ENCODE data around the gene SWAP70.

SWAP70 gene

DNA sequence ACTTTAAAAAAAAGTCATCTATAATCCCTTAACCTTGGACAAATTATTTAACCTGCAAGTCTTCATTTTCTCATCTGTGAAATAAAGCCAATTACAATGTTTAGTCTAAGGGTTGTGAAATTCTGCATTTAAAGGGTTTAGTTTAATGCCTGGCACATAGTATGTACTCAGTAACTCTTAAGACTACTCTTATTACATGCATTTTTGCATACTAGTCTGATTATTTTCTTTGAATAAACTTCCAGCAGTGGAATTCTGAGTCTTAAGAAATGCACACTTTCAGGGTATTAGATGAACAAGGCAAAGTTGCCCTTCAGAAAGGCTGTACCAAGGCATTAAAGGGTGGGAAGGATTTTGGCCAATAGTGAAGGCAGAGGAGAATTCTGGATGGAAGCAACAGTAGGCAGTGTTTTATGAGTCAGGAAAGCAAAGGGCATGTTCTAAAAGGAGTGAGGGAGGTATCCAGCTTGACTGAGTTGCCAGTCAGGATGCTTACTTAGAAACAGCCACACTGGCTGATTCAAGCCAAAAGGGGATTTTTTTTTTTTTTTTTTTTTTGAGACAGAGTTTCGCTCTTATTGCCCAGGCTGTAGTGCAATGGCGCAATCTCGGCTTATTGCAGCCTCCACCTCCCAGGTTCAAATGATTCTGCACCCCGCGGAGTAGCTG, 50.5 kb downstream of the SWAP70 start:
- Histone ChIP-seq H3K27ac (ENCODE audit: low read depth, low read length) (peak overlapping the region; percentile 23; the same call in 1 of the 2 replicates), H3K79me2 (ENCODE audit: insufficient read depth, low read length) (peaks cover 99% of the 10 kb centered on the region), H3K9me2 (replicated peaks; ENCODE audit: insufficient read depth, low read length) (no peaks in the 10 kb centered on the region), H2AFZ (ENCODE audit: low read depth, low read length, severe bottlenecking) (no peak overlapping the region), H3K9ac (ENCODE audit: low read length) (no peak overlapping the region), H3K36me3 (ENCODE audit: low read length) (peaks cover 72% of the 10 kb centered on the region), H3K4me3 (ENCODE audit: insufficient read depth, low read length, poor library complexity, severe bottlenecking) (no peak overlapping the region), H4K20me1 (ENCODE audit: low read depth, low read length) (peaks cover 43% of the 10 kb centered on the region), H3K27me3 (ENCODE audit: low read length) (no peaks in the 10 kb centered on the region), H3F3A (ENCODE audit: insufficient read depth) (peaks cover 68% of the 10 kb centered on the region), H3K4me2 (ENCODE audit: low read depth, low read length, poor library complexity, severe bottlenecking) (no peak overlapping the region), H3K9me3 (ENCODE audit: insufficient read depth, low read length) (peaks cover 4% of the 10 kb centered on the region; the same call in 1 of the 2 replicates)
- no peak for TF ChIP-seq EZH2phosphoT487 (conservative IDR thresholded peaks at IDR 0.05; ENCODE audit: low read length)
- TF ChIP-seq, protein P1, sequence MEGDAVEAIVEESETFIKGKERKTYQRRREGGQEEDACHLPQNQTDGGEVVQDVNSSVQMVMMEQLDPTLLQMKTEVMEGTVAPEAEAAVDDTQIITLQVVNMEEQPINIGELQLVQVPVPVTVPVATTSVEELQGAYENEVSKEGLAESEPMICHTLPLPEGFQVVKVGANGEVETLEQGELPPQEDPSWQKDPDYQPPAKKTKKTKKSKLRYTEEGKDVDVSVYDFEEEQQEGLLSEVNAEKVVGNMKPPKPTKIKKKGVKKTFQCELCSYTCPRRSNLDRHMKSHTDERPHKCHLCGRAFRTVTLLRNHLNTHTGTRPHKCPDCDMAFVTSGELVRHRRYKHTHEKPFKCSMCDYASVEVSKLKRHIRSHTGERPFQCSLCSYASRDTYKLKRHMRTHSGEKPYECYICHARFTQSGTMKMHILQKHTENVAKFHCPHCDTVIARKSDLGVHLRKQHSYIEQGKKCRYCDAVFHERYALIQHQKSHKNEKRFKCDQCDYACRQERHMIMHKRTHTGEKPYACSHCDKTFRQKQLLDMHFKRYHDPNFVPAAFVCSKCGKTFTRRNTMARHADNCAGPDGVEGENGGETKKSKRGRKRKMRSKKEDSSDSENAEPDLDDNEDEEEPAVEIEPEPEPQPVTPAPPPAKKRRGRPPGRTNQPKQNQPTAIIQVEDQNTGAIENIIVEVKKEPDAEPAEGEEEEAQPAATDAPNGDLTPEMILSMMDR (IDR thresholded peaks at IDR 0.05; ENCODE audit: insufficient read depth, low read length, poor library complexity, severe bottlenecking) = no peak

DNA sequence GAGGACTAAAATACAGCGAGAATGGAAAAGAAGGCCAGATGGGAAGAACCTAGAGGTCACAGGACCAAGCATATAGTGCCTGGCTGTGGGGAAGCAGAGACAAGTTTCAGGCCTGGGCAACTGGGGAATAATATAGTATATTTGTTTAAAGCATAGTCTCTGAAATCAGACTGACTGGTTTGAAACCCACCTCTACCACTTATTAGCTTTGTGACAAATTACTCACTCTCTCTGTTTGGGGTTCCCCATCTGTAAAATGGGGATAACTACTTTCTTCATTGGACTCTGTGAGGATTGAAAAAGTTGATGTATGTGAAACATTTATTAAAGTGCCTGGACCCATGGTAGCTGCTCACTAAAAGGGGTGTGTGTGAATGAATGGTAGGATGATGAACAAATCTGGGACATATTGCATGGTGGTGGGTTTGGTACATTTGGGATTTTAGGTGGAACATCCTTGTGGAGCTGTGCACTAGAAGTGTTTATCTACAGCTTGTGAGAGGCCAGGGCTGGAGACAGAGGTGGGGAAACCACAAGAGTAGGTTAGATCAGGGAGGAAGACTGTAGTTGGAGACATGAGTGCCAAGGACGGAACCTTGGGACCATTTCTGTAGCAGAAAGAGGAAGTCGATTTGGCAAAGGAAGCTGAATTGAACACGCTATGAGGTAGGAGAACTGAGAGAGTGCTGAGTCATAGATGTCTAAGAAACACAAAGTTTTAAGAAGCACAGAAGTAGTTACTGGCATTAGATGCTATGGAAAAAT, 52.6 kb downstream of the SWAP70 start:
- H3K9me2 ChIP-seq (replicated peaks; ENCODE audit: insufficient read depth, low read length) = no peaks in the 10 kb centered on the region
- H3K79me2 ChIP-seq (ENCODE audit: insufficient read depth, low read length) = peaks cover 99% of the 10 kb centered on the region
- H3F3A ChIP-seq (ENCODE audit: insufficient read depth) = peaks cover 82% of the 10 kb centered on the region
- no peak overlapping the region for H2AFZ ChIP-seq (ENCODE audit: low read depth, low read length, severe bottlenecking)
- peaks cover 41% of the 10 kb centered on the region for H4K20me1 ChIP-seq (ENCODE audit: low read depth, low read length)
- TF ChIP-seq, protein P1 (IDR thresholded peaks at IDR 0.05; ENCODE audit: insufficient read depth, low read length, poor library complexity, severe bottlenecking) = no peak
- TF ChIP-seq EZH2phosphoT487 (conservative IDR thresholded peaks at IDR 0.05; ENCODE audit: low read length) = no peak
- peaks cover 4% of the 10 kb centered on the region; the same call in 1 of the 2 replicates for H3K9me3 ChIP-seq (ENCODE audit: insufficient read depth, low read length)
- H3K36me3 ChIP-seq (ENCODE audit: low read length) = peaks cover 74% of the 10 kb centered on the region
- H3K27me3 ChIP-seq (ENCODE audit: low read length) = no peaks in the 10 kb centered on the region
- no peak overlapping the region for H3K9ac ChIP-seq (ENCODE audit: low read length)
- H3K27ac ChIP-seq (ENCODE audit: low read depth, low read length) = peak overlapping the region; percentile 69
- H3K4me2 ChIP-seq (ENCODE audit: low read depth, low read length, poor library complexity, severe bottlenecking) = peak overlapping the region; percentile 22
- H3K4me3 ChIP-seq (ENCODE audit: insufficient read depth, low read length, poor library complexity, severe bottlenecking) = no peak overlapping the region

DNA sequence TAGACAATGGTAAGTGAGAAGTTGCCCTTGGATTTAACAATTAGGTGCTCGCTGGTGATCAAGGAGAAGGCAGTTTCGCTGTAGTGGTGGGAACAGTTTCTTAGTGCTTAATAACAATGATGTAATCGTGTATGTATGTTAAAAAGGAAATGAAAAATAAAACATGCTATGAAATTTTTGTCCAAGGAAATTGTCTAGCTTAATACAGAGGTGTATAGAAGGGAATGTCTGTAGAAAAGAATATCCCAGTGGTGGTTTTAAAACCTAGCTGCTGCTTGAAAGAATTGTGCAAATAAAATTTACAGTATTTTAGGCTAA, 53.1 kb downstream of the SWAP70 start:
- Histone ChIP-seq H3K9me2 (replicated peaks; ENCODE audit: insufficient read depth, low read length) (no peaks in the 10 kb centered on the region), H3K4me2 (ENCODE audit: low read depth, low read length, poor library complexity, severe bottlenecking) (peak overlapping the region; percentile 22), H4K20me1 (ENCODE audit: low read depth, low read length) (peaks cover 40% of the 10 kb centered on the region), H3K36me3 (ENCODE audit: low read length) (peaks cover 75% of the 10 kb centered on the region), H3K4me3 (ENCODE audit: insufficient read depth, low read length, poor library complexity, severe bottlenecking) (no peak overlapping the region), H3K27me3 (ENCODE audit: low read length) (no peaks in the 10 kb centered on the region), H3K9me3 (ENCODE audit: insufficient read depth, low read length) (peaks cover 4% of the 10 kb centered on the region; the same call in 1 of the 2 replicates), H3K79me2 (ENCODE audit: insufficient read depth, low read length) (peaks cover 99% of the 10 kb centered on the region), H3F3A (ENCODE audit: insufficient read depth) (peaks cover 84% of the 10 kb centered on the region), H3K9ac (ENCODE audit: low read length) (no peak overlapping the region), H2AFZ (ENCODE audit: low read depth, low read length, severe bottlenecking) (no peak overlapping the region), H3K27ac (ENCODE audit: low read depth, low read length) (peak overlapping the region; percentile 69)
- no peak for TF ChIP-seq EZH2phosphoT487 (conservative IDR thresholded peaks at IDR 0.05; ENCODE audit: low read length)
- TF ChIP-seq, protein P1 (IDR thresholded peaks at IDR 0.05; ENCODE audit: insufficient read depth, low read length, poor library complexity, severe bottlenecking) = no peak
